Measurements from ENCODE around the gene ITPR2.
"Not testable (repeated sequence)": the region's sequence is repeated elsewhere in the genome, so short reads cannot be mapped to it uniquely, and the experiment has no call there.

Gene ITPR2

GRCh38 chr12:26832822-26833742 lies at the start of gene ITPR2:
Gene ITPR2, minus strand, starts transcription at chr12:26833194. Its CDS starts 413 bp downstream, at chr12:26832781.
- DNase-seq, result peak; percentile 96

DNA sequence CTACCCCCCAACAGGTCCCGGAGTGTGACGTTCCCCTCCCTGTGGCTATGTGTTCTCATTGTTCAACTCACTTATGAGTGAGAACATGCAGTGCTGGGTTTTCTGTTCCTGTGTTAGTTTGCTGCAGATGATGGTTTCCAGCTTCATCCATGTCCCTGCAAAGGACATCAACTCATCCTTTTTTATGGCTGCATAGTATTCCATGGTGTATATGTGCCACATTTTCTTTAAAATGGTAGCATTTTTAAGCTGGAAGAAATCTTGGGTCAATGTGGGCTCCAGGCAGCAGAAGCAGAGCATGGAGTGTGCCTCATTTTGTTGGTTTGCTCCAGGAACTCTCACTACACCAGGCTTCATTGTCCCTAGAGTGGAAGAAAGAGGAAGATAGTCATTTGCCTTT lies 47.6 kb upstream of the ITPR2 start:
- DNase-seq, result no peak

- DNase-seq, result no peak
Measured at GRCh38 chr12:26878661-26879119, 45.7 kb upstream of the ITPR2 start.

- DNase-seq, result no peak
Measured at GRCh38 chr12:26874501-26875296, 41.7 kb upstream of the ITPR2 start.

GRCh38 chr12:26872625-26873024 lies 39.6 kb upstream of the ITPR2 start:
- DNase-seq, result no peak

GRCh38 chr12:26871985-26872384 lies 39.0 kb upstream of the ITPR2 start:
- no peak for DNase-seq

DNA sequence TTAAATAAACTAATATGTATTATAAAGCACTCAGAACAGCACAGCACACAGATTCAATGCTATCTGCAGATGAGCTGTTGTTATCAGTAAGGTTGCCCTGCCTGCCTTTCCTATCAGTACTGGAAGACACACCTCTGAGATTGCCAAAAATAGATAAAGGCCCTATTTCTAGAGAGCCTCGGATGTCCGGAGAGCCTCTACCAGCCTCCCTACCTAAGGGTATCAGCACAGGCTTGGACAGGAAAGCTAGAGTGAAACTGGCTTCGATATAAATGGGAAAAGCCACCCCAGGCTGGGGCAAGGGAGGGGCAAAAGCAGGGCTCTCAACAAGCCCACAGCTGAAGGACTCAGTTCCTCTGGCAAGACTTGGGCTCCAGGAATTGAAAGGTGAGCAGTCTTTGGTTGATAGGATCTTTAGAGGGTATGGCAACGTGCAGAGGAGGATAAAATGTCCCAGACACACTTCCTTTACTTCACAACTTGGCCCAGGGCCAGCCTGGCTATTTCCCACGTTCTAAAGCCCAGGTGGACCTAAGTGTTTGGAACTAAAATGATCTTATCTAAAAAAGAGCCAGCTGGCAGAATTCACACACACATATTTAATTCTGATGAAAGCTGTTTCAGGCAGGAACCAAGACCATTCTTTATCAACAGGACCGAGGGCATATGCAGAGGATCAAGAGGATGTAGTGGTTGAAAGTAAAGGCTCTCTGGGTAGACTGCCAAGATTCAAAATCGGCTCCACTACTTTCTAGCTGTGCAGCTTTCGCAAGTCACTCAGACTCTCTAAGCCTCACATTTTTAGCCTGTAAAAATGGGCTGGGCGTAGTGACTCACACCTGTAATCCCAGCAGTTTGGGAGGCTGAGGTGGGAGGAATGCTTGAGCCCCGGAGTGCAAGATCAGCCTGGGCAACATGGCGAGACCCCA lies 37.8 kb upstream of the ITPR2 start:
- DNase-seq, result no peak

GRCh38 chr12:26869908-26870459 lies 37.0 kb upstream of the ITPR2 start:
- DNase-seq, result no peak

- DNase-seq, result no peak
Measured at GRCh38 chr12:26869104-26869494, 36.1 kb upstream of the ITPR2 start.

DNA sequence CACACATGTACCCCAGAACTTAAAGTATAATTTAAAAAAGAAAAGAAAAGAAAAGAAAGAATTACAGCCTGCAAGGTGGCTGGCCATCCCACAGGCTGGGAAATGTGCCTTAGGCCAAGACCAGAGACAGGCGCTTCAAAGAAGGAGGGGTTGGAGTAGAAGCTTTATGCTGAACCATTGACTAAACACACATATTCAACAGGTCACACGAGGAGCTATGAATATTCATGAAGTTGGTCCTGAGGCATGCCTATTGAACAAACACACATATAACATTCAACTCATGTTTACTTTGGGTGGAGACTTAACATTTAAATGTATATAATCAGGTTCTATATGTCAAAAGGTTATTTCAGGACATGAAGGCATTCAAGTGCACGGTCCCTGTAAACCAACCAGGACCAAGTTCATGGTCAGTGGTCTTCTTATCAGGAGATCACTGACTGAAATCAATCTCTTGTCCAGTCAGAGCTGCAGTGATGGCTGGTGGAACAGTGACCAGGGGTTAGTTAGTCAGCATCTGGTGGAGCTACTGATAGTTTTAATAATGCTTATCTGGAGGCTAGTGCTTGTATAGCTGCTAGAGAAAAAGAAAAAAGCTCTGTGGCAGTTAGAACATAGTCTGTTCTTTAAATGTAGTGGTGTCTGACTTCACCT lies 35.6 kb upstream of the ITPR2 start:
- DNase-seq, result no peak

GRCh38 chr12:26867080-26867479 lies 34.1 kb upstream of the ITPR2 start:
- no peak for DNase-seq

DNA sequence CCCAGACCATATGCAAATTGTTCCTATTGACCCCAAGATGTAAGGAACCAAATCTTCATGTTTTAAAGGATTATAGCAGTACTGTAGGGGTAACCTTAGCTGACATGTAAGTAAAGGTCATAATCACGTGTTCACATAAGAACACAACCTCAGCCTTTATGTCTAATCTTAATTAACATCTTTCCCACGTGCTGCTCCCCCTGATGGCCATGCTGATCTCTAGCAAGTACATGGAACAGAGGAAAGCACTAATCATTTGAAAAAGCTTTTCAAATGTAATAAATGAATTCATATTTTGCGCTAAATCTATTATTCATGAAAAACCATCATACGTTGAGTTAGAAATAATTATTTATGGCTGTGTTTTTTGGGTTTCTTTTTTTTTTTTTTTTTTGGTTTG lies 30.5 kb upstream of the ITPR2 start:
- no peak for DNase-seq

- not testable (repeated sequence) for DNase-seq
Measured at GRCh38 chr12:26862787-26863186, 29.8 kb upstream of the ITPR2 start.

DNA sequence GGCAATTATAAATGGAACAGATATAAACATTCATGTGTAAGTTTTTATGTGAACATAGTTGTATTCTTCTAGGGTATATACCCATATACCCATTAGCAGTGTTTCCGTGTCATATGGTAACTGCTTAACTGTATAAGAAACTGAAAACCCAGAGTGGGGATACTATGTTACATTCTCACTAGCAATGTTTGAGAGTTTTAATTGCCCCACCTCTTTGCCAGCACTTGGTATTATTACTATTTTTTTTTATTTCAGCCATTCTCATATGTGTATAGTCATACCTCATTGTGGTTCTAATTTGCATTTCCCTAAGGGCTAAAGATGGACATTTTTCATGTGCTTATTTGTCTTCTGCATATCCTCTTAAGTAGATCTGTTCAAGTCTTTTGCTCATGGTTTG lies 28.7 kb upstream of the ITPR2 start:
- DNase-seq, result no peak

- no peak for DNase-seq
Measured at GRCh38 chr12:26857465-26858176, 24.6 kb upstream of the ITPR2 start.

DNA sequence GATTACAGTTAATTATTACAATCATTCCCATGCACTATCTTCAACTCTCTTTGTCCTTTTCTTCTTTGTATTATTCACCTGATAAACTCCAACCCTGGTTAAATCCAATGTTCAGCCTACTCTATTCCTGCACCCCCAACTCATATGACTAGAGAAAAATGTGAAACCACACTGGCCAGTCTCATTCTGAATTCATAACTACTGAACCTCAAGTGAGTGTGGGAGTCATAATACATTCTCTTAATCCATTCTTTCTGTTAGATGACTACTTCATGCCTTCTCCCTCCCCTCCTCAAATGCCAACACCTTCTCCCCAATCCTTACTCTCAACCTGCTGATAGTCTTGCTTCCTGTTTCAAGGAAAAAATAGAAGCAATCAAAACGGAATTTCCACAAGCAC lies 22.3 kb upstream of the ITPR2 start:
- DNase-seq, result no peak

GRCh38 chr12:26854031-26854390 lies 21.0 kb upstream of the ITPR2 start:
- DNase-seq, result no peak

DNA sequence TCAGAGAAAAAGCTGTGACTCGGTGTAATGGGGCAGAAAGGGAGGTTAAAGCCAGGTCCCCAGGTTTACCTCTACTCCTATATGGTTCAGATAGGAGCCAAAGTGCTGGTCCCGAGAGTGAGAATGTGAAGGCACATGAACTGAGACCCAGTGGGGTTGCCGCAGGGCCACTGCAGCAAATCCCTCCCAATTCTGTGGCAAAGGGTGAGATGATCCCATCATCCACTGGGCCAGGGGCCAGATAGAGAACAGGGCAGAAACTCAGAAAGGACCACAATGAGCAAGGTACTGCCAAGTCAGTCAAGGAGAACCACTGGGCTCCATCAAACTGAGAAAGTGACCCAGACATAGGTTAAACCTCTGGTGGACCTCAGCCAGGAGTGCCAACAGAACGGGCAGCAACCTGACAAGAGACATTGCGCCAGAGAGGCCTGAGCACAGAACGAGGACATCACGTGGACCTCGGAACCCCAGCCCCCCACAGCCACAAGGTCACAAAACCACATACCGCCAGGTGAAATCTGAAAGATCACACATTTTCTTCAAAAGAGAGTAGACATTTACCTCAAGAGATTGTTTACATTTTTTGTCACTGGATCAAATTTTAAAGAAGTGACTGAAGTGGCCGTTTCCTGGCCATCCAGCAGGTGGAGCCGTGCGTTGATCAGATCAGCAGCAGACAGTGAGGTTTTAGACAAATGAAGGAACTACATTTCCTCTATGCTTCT lies 20.5 kb upstream of the ITPR2 start:
- peak; percentile 83 for DNase-seq

DNA sequence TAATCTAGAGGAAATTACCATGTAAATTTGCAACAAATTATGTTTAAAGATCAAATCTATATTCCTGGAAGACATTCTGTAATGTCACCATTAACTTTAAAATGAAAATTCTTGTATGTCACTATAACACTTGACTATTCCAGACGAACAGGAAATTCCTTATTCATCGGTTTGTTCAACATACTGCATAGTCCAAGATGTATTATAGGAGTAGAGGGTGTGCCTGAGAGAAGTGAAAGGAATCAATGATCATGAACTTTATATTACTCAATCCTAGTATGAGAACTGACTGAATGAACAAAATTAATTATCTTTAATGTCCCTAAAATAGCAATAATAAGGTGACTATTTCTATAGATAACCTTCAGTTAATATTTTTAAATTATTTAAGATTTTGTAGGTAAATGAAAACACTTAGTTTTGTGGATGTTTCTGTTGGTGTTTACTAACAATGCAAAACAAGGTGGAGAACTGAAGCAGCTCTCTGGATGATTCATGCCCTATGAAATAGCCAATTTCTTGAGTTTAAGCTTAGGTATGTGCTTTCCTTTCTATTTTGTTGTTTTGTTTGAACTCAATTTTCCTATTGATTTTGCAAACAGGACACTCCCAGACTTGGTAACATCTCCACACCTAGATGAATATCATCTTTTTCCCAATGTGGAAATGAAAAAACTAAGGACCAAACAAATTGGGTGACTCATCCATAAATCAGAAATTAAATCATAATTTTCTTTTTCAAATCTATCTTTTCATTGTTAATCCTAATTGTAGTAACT lies 18.2 kb upstream of the ITPR2 start:
- no peak for DNase-seq
